DMS114 treated with DMSO at 0.1 percent for 48 hours (cell line): ENCODE results near the gene SLC8A1.

Experiments
- DNase-seq: peaks from one replicate; lab custom pipeline; 2025; ENCODE audit not compliant: unreplicated experiment; lab: John Stamatoyannopoulos, UW

The SLC8A1 gene

GRCh38 chr2:40248294-40248693 is 203.6 kb downstream of the SLC8A1 start:
- no peak for DNase-seq

GRCh38 chr2:40244675-40245074 is 207.2 kb downstream of the SLC8A1 start:
- peak; percentile 7 for DNase-seq

GRCh38 chr2:40244251-40244650 is 207.6 kb downstream of the SLC8A1 start:
- DNase-seq = no peak

GRCh38 chr2:40243581-40244187 is 208.2 kb downstream of the SLC8A1 start:
- no peak for DNase-seq

GRCh38 chr2:40242315-40242714 is 209.6 kb downstream of the SLC8A1 start:
- DNase-seq = no peak

GRCh38 chr2:40240070-40240469 is 211.8 kb downstream of the SLC8A1 start:
- no peak for DNase-seq

- DNase-seq = no peak
Measured at GRCh38 chr2:40230707-40231432, 221.0 kb downstream of the SLC8A1 start.

GRCh38 chr2:40230186-40230585 is 221.7 kb downstream of the SLC8A1 start:
- no peak for DNase-seq

- no peak for DNase-seq
Measured at GRCh38 chr2:40228310-40228709, 223.6 kb downstream of the SLC8A1 start.

- no peak for DNase-seq
Measured at GRCh38 chr2:40227210-40227609, 224.7 kb downstream of the SLC8A1 start.

- no peak for DNase-seq
Measured at GRCh38 chr2:40226637-40227036, 225.3 kb downstream of the SLC8A1 start.

GRCh38 chr2:40225670-40226210 is 226.2 kb downstream of the SLC8A1 start:
- DNase-seq = no peak

- DNase-seq = no peak
Measured at GRCh38 chr2:40224318-40224717, 227.6 kb downstream of the SLC8A1 start.

GRCh38 chr2:40220177-40220925 is 231.5 kb downstream of the SLC8A1 start:
- DNase-seq = no peak

GRCh38 chr2:40219141-40219540 is 232.7 kb downstream of the SLC8A1 start:
- DNase-seq = no peak

GRCh38 chr2:40218679-40219078 is 233.2 kb downstream of the SLC8A1 start:
- no peak for DNase-seq

GRCh38 chr2:40213619-40214018 is 238.3 kb downstream of the SLC8A1 start:
- DNase-seq = no peak

- no peak for DNase-seq
Measured at GRCh38 chr2:40213071-40213470, 238.8 kb downstream of the SLC8A1 start.

- no peak for DNase-seq
Measured at GRCh38 chr2:40210968-40211353, 240.9 kb downstream of the SLC8A1 start.

GRCh38 chr2:40210344-40210967 is 241.4 kb downstream of the SLC8A1 start:
- DNase-seq = no peak

GRCh38 chr2:40209761-40210160 is 242.1 kb downstream of the SLC8A1 start:
- DNase-seq = no peak
